Stimulated activated CD4-positive, alpha-beta T cell treated with anti-CD3 and anti-CD28 coated beads, Interleukin-1b, Interleukin-23, amount 100 ng/mL, for 1 hour (primary cell): ENCODE data around the gene PDE4B.
"Not testable (repeated sequence)": the region's sequence is repeated elsewhere in the genome, so short reads cannot be mapped to it uniquely, and the experiment has no call there.

ENCODE experiments used
- DNase-seq, 2 donors: peaks; one replicate each; pipeline ENCODE4 v3.0.0-alpha.2; 2020; ENCODE audit warnings: low read depth in 2 of 2

Gene PDE4B

GRCh38 chr1:65814752-65815151 lies 22.1 kb downstream of the PDE4B start:
- no peak for DNase-seq

GRCh38 chr1:65817891-65818290 lies 25.2 kb downstream of the PDE4B start:
- no peak for DNase-seq

- no peak for DNase-seq
These were observed 26.3 kb downstream of the PDE4B start for GRCh38 chr1:65818966-65819365.

GRCh38 chr1:65820983-65821382 lies 28.3 kb downstream of the PDE4B start:
- DNase-seq: no peak

- no peak for DNase-seq
These were observed 28.7 kb downstream of the PDE4B start for GRCh38 chr1:65821386-65821785.

GRCh38 chr1:65824103-65824502 lies 31.4 kb downstream of the PDE4B start:
- DNase-seq: no peak

- no peak for DNase-seq
These were observed 33.0 kb downstream of the PDE4B start for GRCh38 chr1:65825741-65826140.

- DNase-seq: no peak
These were observed 34.1 kb downstream of the PDE4B start for GRCh38 chr1:65826782-65827181.

- DNase-seq: no peak
These were observed 34.7 kb downstream of the PDE4B start for GRCh38 chr1:65827346-65827745.

- DNase-seq: no peak
These were observed 37.6 kb downstream of the PDE4B start for GRCh38 chr1:65830306-65830705.

GRCh38 chr1:65832296-65832695 lies 39.6 kb downstream of the PDE4B start:
- DNase-seq: no peak

- no peak for DNase-seq
These were observed 44.0 kb downstream of the PDE4B start for GRCh38 chr1:65836686-65837085.

GRCh38 chr1:65840683-65841082 lies 48.0 kb downstream of the PDE4B start:
- no peak for DNase-seq

- no peak for DNase-seq
These were observed 51.6 kb downstream of the PDE4B start for GRCh38 chr1:65844296-65844695.

- no peak for DNase-seq
These were observed 52.3 kb downstream of the PDE4B start for GRCh38 chr1:65844821-65845534.

GRCh38 chr1:65845535-65846060 lies 52.9 kb downstream of the PDE4B start:
- DNase-seq: no peak

- no peak for DNase-seq
These were observed 54.2 kb downstream of the PDE4B start for GRCh38 chr1:65846866-65847265.

GRCh38 chr1:65850281-65850680 lies 57.6 kb downstream of the PDE4B start:
- DNase-seq: no peak

GRCh38 chr1:65856591-65856990 lies 63.9 kb downstream of the PDE4B start:
- DNase-seq: not testable (repeated sequence)

- DNase-seq: no peak
These were observed 73.7 kb downstream of the PDE4B start for GRCh38 chr1:65866439-65866838.

GRCh38 chr1:65872301-65872700 lies 79.6 kb downstream of the PDE4B start:
- DNase-seq: no peak

GRCh38 chr1:65878342-65878741 lies 85.6 kb downstream of the PDE4B start:
- DNase-seq: not testable (repeated sequence)

- no peak for DNase-seq
These were observed 87.9 kb downstream of the PDE4B start for GRCh38 chr1:65880611-65881010.

- DNase-seq: no peak
These were observed 88.4 kb downstream of the PDE4B start for GRCh38 chr1:65881067-65881594.
